ENCODE data around the gene INHBA.

The INHBA gene

GRCh38 chr7:41701068-41701941 is 1.6 kb downstream of the INHBA start:
- Histone ChIP-seq H3K27ac (no peak overlapping the region), H3K4me3 (ENCODE audit: low read depth, low read length) (no peak overlapping the region), H3K9me3 (ENCODE audit: severe bottlenecking) (no peaks in the 10 kb centered on the region), H3K36me3 (no peaks in the 10 kb centered on the region), H3K27me3 (ENCODE audit: insufficient read depth, low read depth, severe bottlenecking) (peaks cover 79% of the 10 kb centered on the region)
- no peak for DNase-seq
- TF ChIP-seq CTCF (IDR thresholded peaks at IDR 0.05; ENCODE audit: low read depth, low read length): no peak

GRCh38 chr7:41700044-41700471 is 2.8 kb downstream of the INHBA start:
- Histone ChIP-seq H3K9me3 (ENCODE audit: severe bottlenecking) (no peaks in the 10 kb centered on the region), H3K27ac (no peak overlapping the region), H3K4me3 (ENCODE audit: low read depth, low read length) (no peak overlapping the region), H3K27me3 (ENCODE audit: insufficient read depth, low read depth, severe bottlenecking) (peaks cover 78% of the 10 kb centered on the region), H3K36me3 (no peaks in the 10 kb centered on the region)
- DNase-seq: no peak
- no peak for TF ChIP-seq CTCF (IDR thresholded peaks at IDR 0.05; ENCODE audit: low read depth, low read length)

GRCh38 chr7:41699516-41699915 is 3.4 kb downstream of the INHBA start:
- Histone ChIP-seq H3K9me3 (ENCODE audit: severe bottlenecking) (no peaks in the 10 kb centered on the region), H3K27me3 (ENCODE audit: insufficient read depth, low read depth, severe bottlenecking) (peaks cover 77% of the 10 kb centered on the region), H3K36me3 (no peaks in the 10 kb centered on the region), H3K4me3 (ENCODE audit: low read depth, low read length) (no peak overlapping the region), H3K27ac (no peak overlapping the region)
- no peak for DNase-seq
- TF ChIP-seq CTCF (IDR thresholded peaks at IDR 0.05; ENCODE audit: low read depth, low read length): no peak

GRCh38 chr7:41698726-41699125 is 4.2 kb downstream of the INHBA start:
- peaks cover 77% of the 10 kb centered on the region for H3K27me3 ChIP-seq (ENCODE audit: insufficient read depth, low read depth, severe bottlenecking)
- no peak overlapping the region for H3K27ac ChIP-seq
- H3K36me3 ChIP-seq: no peaks in the 10 kb centered on the region
- H3K4me3 ChIP-seq (ENCODE audit: low read depth, low read length): no peak overlapping the region
- TF ChIP-seq CTCF (IDR thresholded peaks at IDR 0.05; ENCODE audit: low read depth, low read length): no peak
- no peaks in the 10 kb centered on the region for H3K9me3 ChIP-seq (ENCODE audit: severe bottlenecking)
- DNase-seq: no peak

GRCh38 chr7:41698114-41698513 is 4.8 kb downstream of the INHBA start:
- Histone ChIP-seq H3K4me3 (ENCODE audit: low read depth, low read length) (no peak overlapping the region), H3K36me3 (no peaks in the 10 kb centered on the region), H3K27ac (no peak overlapping the region), H3K9me3 (ENCODE audit: severe bottlenecking) (no peaks in the 10 kb centered on the region), H3K27me3 (ENCODE audit: insufficient read depth, low read depth, severe bottlenecking) (peaks cover 79% of the 10 kb centered on the region)
- DNase-seq: no peak
- TF ChIP-seq CTCF (IDR thresholded peaks at IDR 0.05; ENCODE audit: low read depth, low read length): no peak

Data from WERI-Rb-1 (cell line).